ENCODE data around the gene OR5B2. TPM values are rescaled to one million over a fixed set of nuclear protein-coding genes. Genes with fewer than 3 reads are reported as not detected.
"Not testable (repeated sequence)": the region's sequence is repeated elsewhere in the genome, so short reads cannot be mapped to it uniquely, and the experiment has no call there.

The OR5B2 gene
- total RNA-seq: not detected

DNA sequence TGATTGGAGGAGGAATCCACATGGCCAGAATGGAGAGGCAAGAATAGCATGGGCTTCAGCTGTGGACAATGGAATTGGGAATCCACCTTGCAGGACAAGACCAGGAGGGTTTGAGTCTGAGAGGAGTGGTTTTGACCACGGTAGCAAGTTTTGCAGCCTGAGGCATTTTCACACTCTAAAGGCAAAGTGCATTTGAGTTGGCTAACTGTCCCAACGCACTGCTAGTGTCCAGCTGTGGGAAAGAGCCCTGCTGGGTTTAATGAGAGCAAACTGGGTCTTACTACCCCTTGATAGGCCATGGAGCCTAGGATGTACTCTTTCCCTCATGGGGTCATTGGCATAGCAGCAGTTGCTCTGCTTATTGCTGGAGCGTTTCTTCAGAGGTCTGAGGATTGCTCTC, at the start of gene OR5B2:
Gene OR5B2, minus strand, starts transcription at position 101 of the 400 bp plus-strand sequence. CDS start 4,860 bp downstream, outside the sequence.
- Mint-ChIP-seq H3K4me1 (no peaks in the 10 kb centered on the region), H3K9me3 (peaks cover 17% of the 10 kb centered on the region), H3K27me3 (no peaks in the 10 kb centered on the region), H3K36me3 (peaks cover 13% of the 10 kb centered on the region), H3K27ac (no peak within 1 kb of the TSS), H3K4me3 (no peak within 1 kb of the TSS)
- DNase-seq: no peak

DNA sequence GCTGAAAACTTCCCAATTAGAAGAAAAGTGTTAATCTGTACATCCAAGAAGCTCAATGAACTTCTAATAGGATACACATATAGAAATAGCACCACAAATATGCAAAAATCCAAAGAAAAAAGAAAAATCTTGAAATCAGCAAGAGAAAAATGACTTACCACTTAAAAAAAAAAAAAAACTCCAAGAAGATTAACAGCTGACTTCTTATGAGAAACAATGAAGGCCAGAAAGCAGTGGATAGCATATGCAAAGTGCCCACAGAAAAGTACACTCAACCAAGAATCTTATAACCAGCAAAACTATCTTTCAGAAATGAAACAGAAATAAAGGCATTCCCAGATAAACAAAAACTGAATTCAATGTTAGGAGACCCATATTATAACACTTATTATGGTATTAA, 44.0 kb upstream of the OR5B2 start:
- H3K9me3 Mint-ChIP-seq: peaks cover 33% of the 10 kb centered on the region
- no peak overlapping the region for H3K4me3 Mint-ChIP-seq
- H3K4me1 Mint-ChIP-seq: no peaks in the 10 kb centered on the region
- DNase-seq: no peak
- peaks cover 12% of the 10 kb centered on the region for H3K36me3 Mint-ChIP-seq
- no peak overlapping the region for H3K27ac Mint-ChIP-seq
- H3K27me3 Mint-ChIP-seq: peaks cover 6% of the 10 kb centered on the region

DNA sequence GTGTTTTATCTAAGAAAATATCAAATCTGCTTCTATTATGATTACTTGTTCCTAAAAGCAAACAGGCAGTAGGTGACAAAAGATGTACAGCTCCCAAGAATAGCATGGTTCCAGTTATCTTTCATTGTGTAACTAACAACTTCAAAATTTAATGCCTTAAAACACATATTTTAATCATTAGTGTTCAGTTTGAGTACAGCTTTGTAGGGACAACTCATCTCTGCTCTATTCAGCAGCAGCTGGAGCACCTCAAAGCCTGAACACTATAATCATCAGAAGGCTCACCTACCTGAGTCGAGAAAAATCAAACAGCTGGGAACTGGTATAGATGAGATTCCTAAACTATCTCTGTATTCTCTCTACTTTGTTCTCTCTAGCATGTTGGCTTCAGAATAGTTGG, 38.4 kb upstream of the OR5B2 start:
- H3K36me3 Mint-ChIP-seq: no peaks in the 10 kb centered on the region
- no peak overlapping the region for H3K4me3 Mint-ChIP-seq
- no peaks in the 10 kb centered on the region for H3K4me1 Mint-ChIP-seq
- no peak overlapping the region for H3K27ac Mint-ChIP-seq
- DNase-seq: no peak
- peaks cover 9% of the 10 kb centered on the region for H3K9me3 Mint-ChIP-seq
- no peaks in the 10 kb centered on the region for H3K27me3 Mint-ChIP-seq

DNA sequence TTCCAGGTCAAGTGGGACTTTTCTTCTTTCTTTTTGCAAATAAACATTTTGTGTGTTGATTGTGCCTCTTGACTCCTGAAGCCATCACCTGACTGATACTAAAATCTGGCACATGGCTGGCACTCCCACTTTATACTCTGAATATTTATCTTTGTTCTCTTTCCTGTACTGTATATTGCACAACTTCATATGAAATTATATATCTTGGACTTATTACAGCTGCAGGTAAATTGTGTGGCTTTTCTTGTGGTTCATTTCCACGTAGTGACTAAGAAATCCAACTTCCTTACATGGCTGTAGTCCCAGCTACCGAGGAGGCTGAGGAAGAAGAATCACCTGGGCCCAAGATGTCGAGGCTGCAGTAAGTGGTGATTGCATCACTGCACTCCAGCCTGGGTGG, 37.8 kb upstream of the OR5B2 start:
- no peaks in the 10 kb centered on the region for H3K36me3 Mint-ChIP-seq
- DNase-seq: no peak
- peaks cover 5% of the 10 kb centered on the region for H3K9me3 Mint-ChIP-seq
- H3K27ac Mint-ChIP-seq: no peak overlapping the region
- no peaks in the 10 kb centered on the region for H3K27me3 Mint-ChIP-seq
- no peak overlapping the region for H3K4me3 Mint-ChIP-seq
- no peaks in the 10 kb centered on the region for H3K4me1 Mint-ChIP-seq

DNA sequence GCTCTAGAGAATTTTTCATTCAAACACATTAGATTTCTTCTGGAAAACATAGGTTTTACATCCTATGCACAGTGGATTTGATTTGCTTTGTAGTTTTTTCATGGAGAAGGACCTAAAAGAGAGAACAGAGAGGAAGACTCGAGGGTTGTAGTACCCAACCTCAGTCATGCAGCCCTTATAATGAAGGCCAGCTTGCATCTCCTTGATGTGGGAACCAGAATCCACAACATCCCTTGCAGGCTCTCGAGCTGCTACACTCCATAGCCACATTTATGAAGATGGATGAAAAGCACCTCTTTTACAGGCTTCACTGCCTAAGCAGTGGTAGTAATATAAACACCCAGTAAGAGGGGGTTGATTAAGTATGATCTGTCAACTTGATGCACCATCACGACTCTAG, 23.7 kb upstream of the OR5B2 start:
- Mint-ChIP-seq H3K4me3 (no peak overlapping the region), H3K27ac (no peak overlapping the region), H3K4me1 (peaks cover 9% of the 10 kb centered on the region), H3K36me3 (peaks cover 4% of the 10 kb centered on the region), H3K27me3 (peaks cover 3% of the 10 kb centered on the region), H3K9me3 (peaks cover 10% of the 10 kb centered on the region)
- no peak for DNase-seq

DNA sequence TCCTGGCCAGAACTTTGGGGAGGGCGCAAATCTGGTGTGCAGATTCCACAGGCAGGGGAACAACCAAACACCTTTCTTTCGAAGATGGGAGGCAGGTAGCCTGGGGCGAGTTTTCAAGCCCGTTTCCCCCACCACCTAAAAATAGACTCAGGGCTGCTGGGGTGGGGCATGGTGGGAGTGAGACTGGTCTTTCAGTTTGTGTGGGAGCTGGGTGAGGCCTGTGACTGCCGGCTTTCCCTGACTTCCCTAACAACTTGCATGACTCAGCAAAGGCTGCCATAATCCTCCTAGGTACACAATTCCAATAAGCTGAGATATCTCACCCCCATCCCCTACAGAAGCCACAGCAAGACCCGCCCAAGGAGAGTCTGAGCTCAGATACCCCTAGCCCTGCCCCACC, 18.4 kb upstream of the OR5B2 start:
- Mint-ChIP-seq H3K9me3 (peaks cover 25% of the 10 kb centered on the region), H3K4me3 (no peak overlapping the region), H3K27ac (no peak overlapping the region), H3K36me3 (peaks cover 9% of the 10 kb centered on the region), H3K4me1 (peaks cover 4% of the 10 kb centered on the region), H3K27me3 (peaks cover 3% of the 10 kb centered on the region)
- DNase-seq: no peak

DNA sequence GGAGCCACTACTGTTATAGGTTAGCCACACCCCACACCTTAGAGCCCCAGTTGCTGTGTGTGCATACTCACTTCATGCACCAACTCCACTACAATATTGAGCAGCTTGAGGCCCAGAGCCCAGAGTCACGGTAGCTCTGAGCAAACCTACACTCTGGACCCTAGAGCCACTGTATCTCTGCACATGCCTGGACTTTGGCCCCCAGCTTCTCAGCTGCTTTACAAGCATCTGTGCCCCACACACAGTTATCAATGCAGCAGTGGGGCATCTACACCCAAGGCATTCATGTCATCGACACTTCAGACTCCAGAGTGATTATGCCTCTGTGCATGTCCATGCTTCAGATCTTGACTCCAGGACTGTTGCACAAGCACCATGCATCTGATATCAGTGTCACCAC, 16.4 kb upstream of the OR5B2 start:
- no peaks in the 10 kb centered on the region for H3K4me1 Mint-ChIP-seq
- H3K36me3 Mint-ChIP-seq: peaks cover 9% of the 10 kb centered on the region
- peaks cover 3% of the 10 kb centered on the region for H3K27me3 Mint-ChIP-seq
- H3K27ac Mint-ChIP-seq: no peak overlapping the region
- H3K4me3 Mint-ChIP-seq: no peak overlapping the region
- DNase-seq: no peak
- H3K9me3 Mint-ChIP-seq: peaks cover 21% of the 10 kb centered on the region

DNA sequence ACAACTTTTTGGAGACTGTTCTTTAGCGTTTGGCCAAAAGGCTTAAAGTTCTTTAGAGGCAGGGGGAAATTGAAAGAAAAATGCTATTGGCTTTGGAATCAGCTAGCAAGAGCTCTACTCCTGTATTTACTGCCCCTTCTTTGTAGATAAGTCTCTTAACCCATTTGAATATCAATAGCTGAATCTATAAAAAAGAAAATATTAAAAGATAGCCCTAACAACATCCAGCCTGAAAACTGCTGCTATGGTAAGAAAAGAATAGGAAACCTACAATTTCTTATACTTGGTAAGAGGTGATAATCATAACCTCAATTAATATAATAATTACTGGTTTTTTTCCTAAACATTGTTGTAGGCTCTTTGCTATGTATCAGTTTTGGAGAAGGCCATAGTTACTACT, 14.2 kb upstream of the OR5B2 start, which contains the start of gene OR5B12:
Gene OR5B12, minus strand, starts transcription at position 101 of the 400 bp plus-strand sequence. CDS start 2,085 bp downstream, outside the sequence.
- no peak for DNase-seq
- no peaks in the 10 kb centered on the region for H3K4me1 Mint-ChIP-seq
- no peak within 1 kb of the TSS for H3K27ac Mint-ChIP-seq
- H3K27me3 Mint-ChIP-seq: peaks cover 3% of the 10 kb centered on the region
- H3K36me3 Mint-ChIP-seq: peaks cover 6% of the 10 kb centered on the region
- H3K9me3 Mint-ChIP-seq: peaks cover 20% of the 10 kb centered on the region
- no peak within 1 kb of the TSS for H3K4me3 Mint-ChIP-seq

DNA sequence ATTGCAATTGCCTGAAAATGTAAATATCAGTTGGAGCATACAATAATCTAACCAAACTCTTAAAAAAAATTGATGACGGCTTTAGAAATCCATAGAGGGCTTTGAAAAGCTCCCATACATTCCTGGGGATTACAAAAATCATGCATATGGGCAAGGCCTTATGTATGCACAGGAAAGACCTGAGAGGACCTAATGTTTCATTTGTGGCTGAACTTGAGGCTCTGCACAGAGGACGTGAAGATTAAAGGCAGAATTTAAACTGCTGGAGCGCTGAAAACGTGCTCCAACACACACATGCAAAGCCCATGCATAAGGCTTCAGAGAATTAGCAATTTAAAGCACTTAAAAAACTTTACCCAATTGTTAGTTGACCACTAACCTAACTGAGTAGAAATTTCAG, 10.6 kb upstream of the OR5B2 start:
- H3K4me3 Mint-ChIP-seq: no peak overlapping the region
- H3K4me1 Mint-ChIP-seq: no peaks in the 10 kb centered on the region
- H3K36me3 Mint-ChIP-seq: no peaks in the 10 kb centered on the region
- no peak overlapping the region for H3K27ac Mint-ChIP-seq
- no peaks in the 10 kb centered on the region for H3K27me3 Mint-ChIP-seq
- DNase-seq: no peak
- peaks cover 4% of the 10 kb centered on the region for H3K9me3 Mint-ChIP-seq

DNA sequence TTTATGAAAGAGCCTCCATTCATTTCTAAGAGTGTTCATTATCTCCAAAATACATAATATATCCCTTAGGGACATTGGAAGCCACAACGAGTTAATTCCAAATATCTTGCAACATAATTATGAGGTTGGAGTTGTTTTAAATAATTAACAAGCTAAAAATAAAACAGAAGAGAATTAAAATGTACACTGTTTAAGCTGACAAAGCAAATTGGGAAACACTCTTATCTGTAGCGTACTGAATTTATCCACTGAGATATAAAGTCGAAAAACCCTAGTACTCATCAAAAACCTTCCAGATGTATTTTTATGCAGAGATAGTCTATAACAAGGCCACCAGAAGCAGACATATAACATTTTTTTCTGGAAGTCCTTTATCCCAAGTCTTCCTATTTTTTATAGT, 6.3 kb upstream of the OR5B2 start:
- no peak overlapping the region for H3K4me3 Mint-ChIP-seq
- H3K27ac Mint-ChIP-seq: no peak overlapping the region
- no peaks in the 10 kb centered on the region for H3K4me1 Mint-ChIP-seq
- H3K36me3 Mint-ChIP-seq: peaks cover 2% of the 10 kb centered on the region
- peaks cover 11% of the 10 kb centered on the region for H3K9me3 Mint-ChIP-seq
- no peak for DNase-seq
- no peaks in the 10 kb centered on the region for H3K27me3 Mint-ChIP-seq

GRCh38 chr11:58433638-58434203, 5.8 kb upstream of the OR5B2 start:
- Mint-ChIP-seq H3K4me3 (no peak overlapping the region), H3K36me3 (peaks cover 7% of the 10 kb centered on the region), H3K9me3 (peaks cover 16% of the 10 kb centered on the region), H3K27me3 (no peaks in the 10 kb centered on the region), H3K4me1 (no peaks in the 10 kb centered on the region), H3K27ac (no peak overlapping the region)
- DNase-seq: no peak

GRCh38 chr11:58429273-58429672, 1.4 kb upstream of the OR5B2 start:
- no peaks in the 10 kb centered on the region for H3K27me3 Mint-ChIP-seq
- DNase-seq: no peak
- no peak overlapping the region for H3K27ac Mint-ChIP-seq
- H3K4me1 Mint-ChIP-seq: no peaks in the 10 kb centered on the region
- H3K36me3 Mint-ChIP-seq: peaks cover 13% of the 10 kb centered on the region
- peaks cover 17% of the 10 kb centered on the region for H3K9me3 Mint-ChIP-seq
- H3K4me3 Mint-ChIP-seq: no peak overlapping the region

DNA sequence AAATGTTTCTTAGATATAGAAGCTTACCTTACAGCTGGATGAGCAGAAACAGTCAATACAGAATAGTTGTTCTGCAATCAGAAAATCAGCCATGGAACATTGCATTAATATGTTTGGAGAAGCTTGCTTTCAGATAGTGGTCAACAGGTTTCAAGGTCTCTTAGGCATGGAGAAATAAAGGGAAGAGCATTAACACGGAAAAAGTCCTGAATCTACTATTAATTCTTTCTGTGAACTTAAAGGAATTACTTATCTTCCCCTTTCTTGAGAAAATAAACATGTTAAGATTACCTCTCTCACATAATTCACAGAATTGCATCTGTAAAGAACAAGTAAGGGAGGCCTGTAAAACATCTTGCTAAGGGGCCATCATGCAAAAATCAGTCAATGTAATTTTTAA, 21.1 kb downstream of the OR5B2 start, which contains the start of gene OR5B3:
Gene OR5B3, minus strand, starts transcription at position 101 of the 400 bp plus-strand sequence. CDS start 3,465 bp downstream, outside the sequence.
- Mint-ChIP-seq H3K27ac (no peak within 1 kb of the TSS), H3K36me3 (peaks cover 4% of the 10 kb centered on the region), H3K4me3 (no peak within 1 kb of the TSS), H3K27me3 (no peaks in the 10 kb centered on the region), H3K9me3 (peaks cover 30% of the 10 kb centered on the region), H3K4me1 (no peaks in the 10 kb centered on the region)
- no peak for DNase-seq

DNA sequence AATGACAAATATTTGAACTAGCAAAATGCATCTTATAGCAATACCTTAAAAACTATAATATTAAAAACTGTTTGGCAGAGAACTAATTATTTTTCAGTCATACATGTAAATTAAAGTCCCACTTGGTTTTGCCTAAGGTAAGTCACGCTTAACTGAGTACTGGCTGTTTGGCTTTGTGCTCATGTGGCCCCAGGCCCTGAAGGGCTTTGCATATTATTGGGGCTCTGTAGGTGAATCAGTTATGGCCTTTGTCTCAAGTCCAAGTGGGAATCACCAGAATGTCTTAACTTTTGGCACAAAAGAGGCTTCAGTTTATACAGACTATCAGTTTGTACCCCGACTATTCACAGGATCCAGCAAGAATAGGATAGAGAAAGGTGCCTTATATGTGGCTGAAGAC, 28.3 kb downstream of the OR5B2 start:
- H3K4me1 Mint-ChIP-seq, DNase-seq, H3K36me3 Mint-ChIP-seq, H3K27me3 Mint-ChIP-seq, H3K4me3 Mint-ChIP-seq, H3K27ac Mint-ChIP-seq, H3K9me3 Mint-ChIP-seq: not testable (repeated sequence)

GRCh38 chr11:58395581-58395980, 32.3 kb downstream of the OR5B2 start:
- no peak overlapping the region for H3K27ac Mint-ChIP-seq
- peaks cover 10% of the 10 kb centered on the region for H3K9me3 Mint-ChIP-seq
- H3K4me1 Mint-ChIP-seq: no peaks in the 10 kb centered on the region
- H3K27me3 Mint-ChIP-seq: no peaks in the 10 kb centered on the region
- DNase-seq: no peak
- H3K4me3 Mint-ChIP-seq: no peak overlapping the region
- peaks cover 6% of the 10 kb centered on the region for H3K36me3 Mint-ChIP-seq

GRCh38 chr11:58394195-58394594, 33.7 kb downstream of the OR5B2 start:
- H3K4me1 Mint-ChIP-seq: no peaks in the 10 kb centered on the region
- peaks cover 6% of the 10 kb centered on the region for H3K36me3 Mint-ChIP-seq
- H3K27me3 Mint-ChIP-seq: no peaks in the 10 kb centered on the region
- H3K4me3 Mint-ChIP-seq: no peak overlapping the region
- H3K27ac Mint-ChIP-seq: no peak overlapping the region
- H3K9me3 Mint-ChIP-seq: peaks cover 10% of the 10 kb centered on the region
- no peak for DNase-seq
